ENCODE results near the gene TMED9. TPM values are rescaled to one million over a fixed set of nuclear protein-coding genes. Genes with fewer than 3 reads are reported as not detected.
A peak's percentile ranks its signal among the peaks of the same experiment; 100 is the strongest.

TMED9 gene
- total RNA-seq, 1 experiment from 2014 or later = 74.5 TPM

DNA sequence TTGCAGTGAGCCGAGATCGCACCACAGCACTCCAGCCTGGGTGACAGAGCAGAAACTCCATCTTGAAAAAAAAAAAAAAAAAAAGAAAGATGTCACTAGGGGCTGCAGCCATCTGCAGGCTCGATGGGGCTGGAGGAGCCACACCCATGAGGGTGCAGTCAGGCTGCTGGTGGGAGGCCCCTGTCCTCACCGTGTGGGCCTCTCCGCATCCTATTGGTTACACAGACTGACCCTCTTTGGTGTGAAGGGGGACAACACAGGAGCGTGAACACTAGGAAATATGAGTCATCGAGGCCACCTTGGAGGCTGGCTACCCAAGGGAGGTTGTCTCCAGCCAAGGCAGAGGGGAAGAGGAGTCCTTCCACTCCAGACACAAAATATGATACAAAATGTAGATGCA lies 23.7 kb upstream of the TMED9 start:
- DNase-seq (ENCODE audit: low read depth, low spot score) = no peak
- in situ Hi-C loops (cut with HindIII; ENCODE audit: low pct_unique_long_range_greater_than_20kb, low sequenced_read_pairs) = no loop called here

- in situ Hi-C loops (cut with HindIII; ENCODE audit: low pct_unique_long_range_greater_than_20kb, low sequenced_read_pairs) = no loop called here
- no peak for DNase-seq (ENCODE audit: low read depth, low spot score)
These were observed 22.1 kb upstream of the TMED9 start for GRCh38 chr5:177569894-177570293.

DNA sequence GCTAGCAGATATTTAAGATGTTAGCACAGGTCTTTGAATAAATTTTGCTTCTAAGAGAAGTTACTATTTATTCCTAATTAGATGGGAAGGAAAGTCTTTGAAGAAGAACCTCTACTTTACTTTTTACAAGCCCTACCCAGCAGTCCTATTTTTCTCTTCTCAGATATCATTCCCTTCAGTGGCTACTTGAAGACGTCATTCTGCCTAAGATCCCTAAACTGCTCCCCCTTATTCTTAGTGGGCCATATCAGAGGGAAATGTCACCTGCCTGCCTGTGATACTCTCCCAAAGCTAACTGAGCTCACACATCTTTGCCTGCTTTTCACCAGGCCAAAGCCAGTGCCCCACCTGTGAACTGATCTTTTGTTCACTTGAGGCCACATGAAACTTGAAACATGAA lies 16.5 kb upstream of the TMED9 start:
- in situ Hi-C loops (cut with HindIII; ENCODE audit: low pct_unique_long_range_greater_than_20kb, low sequenced_read_pairs) = no loop called here
- no peak for DNase-seq (ENCODE audit: low read depth, low spot score)

DNA sequence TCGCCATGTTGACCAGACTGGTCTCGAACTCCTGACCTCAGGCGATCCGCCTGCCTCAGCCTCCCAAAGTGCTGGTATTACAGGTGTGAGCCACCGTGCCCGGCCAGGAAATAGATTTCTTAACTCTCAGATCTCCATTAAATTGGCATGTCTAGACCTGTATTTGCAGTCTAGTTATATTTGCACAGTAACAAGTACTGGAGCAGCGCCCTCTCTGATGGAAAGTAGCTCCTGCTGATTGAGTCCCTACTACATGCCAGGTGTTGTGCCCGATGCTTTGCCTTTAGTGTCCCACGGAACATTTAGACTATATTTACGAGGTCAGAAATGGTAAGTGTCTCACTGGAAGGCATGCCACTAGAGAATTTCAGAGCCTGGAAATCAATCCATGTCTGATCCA lies 15.8 kb upstream of the TMED9 start:
- in situ Hi-C loops (cut with HindIII; ENCODE audit: low pct_unique_long_range_greater_than_20kb, low sequenced_read_pairs) = no loop called here
- no peak for DNase-seq (ENCODE audit: low read depth, low spot score)

DNA sequence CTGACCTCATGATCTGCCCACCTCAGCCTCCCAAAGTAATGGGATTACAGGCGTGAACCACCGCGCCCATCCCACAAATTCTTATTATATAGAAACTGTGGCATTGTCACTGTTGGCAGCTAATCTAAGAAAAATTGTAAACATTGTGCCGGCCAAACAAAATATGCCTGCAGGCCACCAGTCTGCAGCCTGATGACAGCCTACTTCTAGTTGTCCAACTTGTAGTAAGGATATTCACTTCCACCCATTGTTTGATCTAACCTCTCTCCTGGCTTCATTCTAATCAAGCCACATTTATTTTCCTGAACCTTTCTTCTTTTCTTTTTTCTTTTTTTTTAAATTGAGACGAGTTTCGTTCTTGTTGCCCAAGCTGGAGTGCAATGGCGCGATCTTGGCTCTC lies 13.7 kb upstream of the TMED9 start:
- in situ Hi-C loops (cut with HindIII; ENCODE audit: low pct_unique_long_range_greater_than_20kb, low sequenced_read_pairs) = no loop called here
- no peak for DNase-seq (ENCODE audit: low read depth, low spot score)

GRCh38 chr5:177588413-177588909 lies 3.5 kb upstream of the TMED9 start:
- in situ Hi-C loops (cut with HindIII; ENCODE audit: low pct_unique_long_range_greater_than_20kb, low sequenced_read_pairs) = no loop called here
- no peak for DNase-seq (ENCODE audit: low read depth, low spot score)

GRCh38 chr5:177590406-177590805 lies 1.6 kb upstream of the TMED9 start:
- in situ Hi-C loops (cut with HindIII; ENCODE audit: low pct_unique_long_range_greater_than_20kb, low sequenced_read_pairs) = no loop called here
- no peak for DNase-seq (ENCODE audit: low read depth, low spot score)

DNA sequence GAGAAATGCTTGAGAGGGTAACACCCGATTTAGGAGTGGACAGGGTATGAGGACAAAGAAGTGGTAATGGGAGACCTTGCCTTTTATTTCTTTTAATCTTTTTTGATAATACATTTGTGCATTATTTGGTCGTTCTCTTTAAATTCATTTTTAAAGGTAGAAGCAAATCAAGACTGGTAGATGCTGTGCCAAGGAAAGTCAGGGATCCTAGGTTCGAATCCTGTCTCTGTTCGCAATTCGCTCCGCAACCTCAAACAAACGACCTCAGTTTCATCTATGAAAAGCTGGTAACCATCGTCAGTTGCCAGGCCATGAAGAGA lies 353 bp upstream of the TMED9 start:
- in situ Hi-C loops (cut with HindIII; ENCODE audit: low pct_unique_long_range_greater_than_20kb, low sequenced_read_pairs) = no loop called here
- DNase-seq (ENCODE audit: low read depth, low spot score) = no peak

DNA sequence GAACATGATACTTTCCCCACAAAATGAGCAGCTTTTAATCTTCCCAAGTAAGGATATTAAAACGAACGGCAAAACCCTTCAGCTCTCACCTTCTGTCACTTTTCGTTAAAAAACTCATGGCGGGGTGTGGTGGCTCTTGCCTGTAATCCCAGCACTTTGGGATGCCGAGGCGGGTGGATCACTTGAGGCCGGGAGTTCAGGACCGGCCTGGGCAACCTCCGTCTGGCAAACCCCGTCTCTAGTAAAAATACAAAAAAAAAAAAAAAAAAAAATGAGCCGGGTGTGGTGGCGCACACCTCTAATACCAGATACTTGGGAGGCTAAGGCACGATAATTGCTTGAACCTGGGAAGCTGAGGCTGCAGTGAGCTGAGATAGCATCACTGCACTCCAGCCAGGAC lies 902 bp downstream of the TMED9 start:
- no peak for DNase-seq (ENCODE audit: low read depth, low spot score)
- in situ Hi-C loops (cut with HindIII; ENCODE audit: low pct_unique_long_range_greater_than_20kb, low sequenced_read_pairs) = no loop called here

GRCh38 chr5:177593511-177593910 lies 1.5 kb downstream of the TMED9 start:
- in situ Hi-C loops (cut with HindIII; ENCODE audit: low pct_unique_long_range_greater_than_20kb, low sequenced_read_pairs) = no loop called here
- DNase-seq (ENCODE audit: low read depth, low spot score) = no peak

GRCh38 chr5:177594071-177594470 lies 2.1 kb downstream of the TMED9 start:
- in situ Hi-C loops (cut with HindIII; ENCODE audit: low pct_unique_long_range_greater_than_20kb, low sequenced_read_pairs) = no loop called here
- DNase-seq (ENCODE audit: low read depth, low spot score) = no peak

GRCh38 chr5:177595026-177595585 lies 3.1 kb downstream of the TMED9 start:
- in situ Hi-C loops (cut with HindIII; ENCODE audit: low pct_unique_long_range_greater_than_20kb, low sequenced_read_pairs) = no loop called here
- DNase-seq (ENCODE audit: low read depth, low spot score) = no peak

DNA sequence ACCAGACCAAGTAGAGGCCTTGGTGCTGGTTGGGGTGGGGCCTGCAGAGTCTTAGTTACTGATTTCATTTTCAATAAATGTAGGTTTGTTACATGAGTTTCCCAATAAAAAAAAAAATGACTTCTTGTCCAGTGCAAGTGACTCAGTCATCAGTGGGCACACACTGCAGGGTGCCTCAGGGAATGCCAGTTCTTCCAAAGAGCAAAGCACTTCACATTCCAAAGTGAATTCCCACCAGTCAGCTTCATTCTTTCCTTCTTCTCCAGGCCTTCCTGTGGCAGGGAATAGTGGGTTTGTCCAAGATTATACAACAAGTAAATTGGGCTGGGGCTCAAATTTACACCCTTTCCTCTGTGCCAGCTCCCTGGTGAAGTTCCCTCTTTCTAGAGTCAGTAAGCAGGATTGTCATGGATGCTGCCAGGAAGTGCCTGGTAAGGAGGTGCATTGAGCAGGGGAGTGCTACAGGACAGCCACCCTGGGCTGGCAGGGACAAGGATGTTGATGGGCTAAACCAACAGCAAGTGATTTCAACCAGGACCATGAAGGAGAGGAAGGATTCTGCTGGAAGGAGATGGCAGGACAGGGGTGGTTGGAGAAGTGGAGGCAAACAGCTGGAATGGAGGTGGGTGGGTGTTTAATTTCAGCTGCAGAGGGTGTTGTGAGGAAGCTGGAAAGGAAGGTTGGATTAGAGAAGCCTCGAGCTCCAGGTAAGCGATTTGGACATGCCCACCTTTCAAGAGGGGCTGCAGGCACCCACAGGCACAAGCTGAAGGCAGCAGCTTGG lies 4.2 kb downstream of the TMED9 start:
- in situ Hi-C loops (cut with HindIII; ENCODE audit: low pct_unique_long_range_greater_than_20kb, low sequenced_read_pairs) = no loop called here
- no peak for DNase-seq (ENCODE audit: low read depth, low spot score)

DNA sequence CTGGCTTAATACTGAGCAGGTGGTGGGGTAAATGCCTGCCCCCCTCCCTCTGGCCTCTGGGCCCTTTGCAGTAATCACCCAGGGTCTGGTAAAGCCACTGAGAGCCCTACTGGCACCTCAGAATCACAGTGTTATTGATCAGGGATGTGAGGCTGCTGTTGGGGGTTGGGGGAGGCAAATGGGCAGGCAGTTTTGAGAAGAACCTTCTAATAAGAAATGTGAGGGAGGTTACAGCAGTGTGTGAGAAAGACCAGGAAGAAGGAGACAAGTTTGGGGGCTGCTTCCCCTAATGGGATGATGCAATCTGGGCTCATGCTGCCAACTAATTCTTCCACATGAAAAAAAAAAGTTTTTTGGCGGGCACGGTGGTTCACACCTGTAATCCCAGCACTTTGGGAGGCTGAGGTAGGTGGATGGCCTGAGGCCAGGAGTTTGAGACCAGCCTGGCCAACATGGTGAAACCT lies 4.8 kb downstream of the TMED9 start:
- in situ Hi-C loops (cut with HindIII; ENCODE audit: low pct_unique_long_range_greater_than_20kb, low sequenced_read_pairs) = no loop called here
- no peak for DNase-seq (ENCODE audit: low read depth, low spot score)

DNA sequence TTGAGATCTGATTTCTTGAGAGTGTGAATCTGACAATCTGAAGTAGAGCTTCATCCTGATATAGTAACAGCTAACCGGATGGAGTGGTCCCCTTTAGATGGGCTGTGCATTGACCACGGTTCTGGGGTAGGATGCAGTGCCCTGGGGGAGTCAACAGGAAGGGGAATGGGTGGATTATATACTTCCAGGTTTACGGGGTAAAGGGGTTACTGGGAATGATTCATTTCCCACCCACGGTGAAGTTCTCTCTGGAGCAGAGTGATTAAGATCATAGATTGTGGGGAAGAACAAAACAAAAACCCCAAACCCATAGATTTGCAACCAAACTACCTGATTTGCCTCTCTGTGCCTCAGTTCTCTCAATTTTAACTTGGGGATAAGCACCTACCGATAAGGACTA lies 6.5 kb downstream of the TMED9 start:
- DNase-seq (ENCODE audit: low read depth, low spot score) = no peak
- in situ Hi-C loops (cut with HindIII; ENCODE audit: low pct_unique_long_range_greater_than_20kb, low sequenced_read_pairs) = no loop called here

DNA sequence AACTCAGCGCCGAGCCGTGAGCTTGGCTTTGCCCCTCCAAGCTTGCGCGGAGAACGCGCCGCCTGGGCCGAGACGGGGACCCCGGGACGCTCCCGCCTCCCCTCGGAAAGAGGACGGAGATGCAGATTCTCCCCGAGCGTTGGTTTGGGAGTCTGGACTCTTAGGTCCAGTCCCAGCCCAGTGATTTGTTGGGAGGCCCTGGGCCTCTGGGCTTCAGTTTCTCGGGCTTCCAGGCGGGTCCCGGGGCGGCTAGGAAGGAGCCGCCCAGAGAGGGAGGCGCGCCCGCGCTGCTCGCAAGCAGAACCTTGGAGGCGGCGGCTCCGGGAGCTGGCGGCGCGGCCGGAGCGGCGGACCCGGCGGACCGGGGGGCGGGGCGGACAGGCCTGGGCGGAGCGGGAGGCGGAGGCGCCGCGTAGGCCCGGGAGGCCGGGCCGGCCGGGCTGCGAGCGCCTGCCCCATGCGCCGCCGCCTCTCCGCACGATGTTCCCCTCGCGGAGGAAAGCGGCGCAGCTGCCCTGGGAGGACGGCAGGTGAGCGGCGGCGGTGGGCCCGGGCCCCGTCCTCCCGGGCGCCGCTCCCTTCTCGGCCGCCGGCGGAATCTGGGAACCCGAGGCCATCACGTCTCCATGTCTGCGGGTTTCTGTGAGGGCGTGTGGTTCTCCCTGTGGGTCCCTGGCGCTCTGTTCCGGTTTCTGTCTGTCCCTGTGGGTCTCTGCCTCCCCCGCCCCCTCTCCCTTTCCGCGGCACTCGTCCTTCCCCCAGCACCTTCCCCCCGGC lies 7.9 kb downstream of the TMED9 start, which contains the start of gene B4GALT7:
B4GALT7 (plus strand) TSS at position 402 of the 777 bp plus-strand sequence; CDS start at position 481, 79 bp downstream.
- in situ Hi-C loops (cut with HindIII; ENCODE audit: low pct_unique_long_range_greater_than_20kb, low sequenced_read_pairs) = no loop called here
- peak; percentile 70 for DNase-seq (ENCODE audit: low read depth, low spot score)

DNA sequence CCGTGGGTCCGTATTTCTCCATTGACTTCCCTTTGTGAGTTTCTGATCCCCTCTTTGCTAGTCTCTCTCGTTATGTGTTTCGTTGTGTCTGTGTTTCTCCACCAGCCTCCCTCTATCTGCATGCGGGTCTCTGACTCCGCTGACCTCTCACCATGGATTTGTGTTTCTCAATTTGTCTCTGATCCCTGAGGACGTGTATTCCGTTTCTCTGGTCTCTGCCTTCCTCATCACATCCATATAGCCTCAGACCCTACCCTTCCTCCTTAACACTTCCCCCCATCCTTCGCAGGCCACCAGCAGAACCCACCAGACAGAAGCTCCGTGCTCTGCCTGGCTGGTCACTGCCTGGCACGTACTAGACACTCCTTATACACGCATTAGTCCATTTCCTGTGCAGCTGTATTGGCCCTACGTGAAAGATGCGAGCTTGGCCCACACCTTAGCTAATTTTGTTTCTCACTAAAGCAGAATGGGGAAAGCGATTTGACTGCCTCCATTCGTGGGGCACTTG lies 8.6 kb downstream of the TMED9 start:
- DNase-seq (ENCODE audit: low read depth, low spot score) = no peak
- in situ Hi-C loops (cut with HindIII; ENCODE audit: low pct_unique_long_range_greater_than_20kb, low sequenced_read_pairs) = no loop called here

DNA sequence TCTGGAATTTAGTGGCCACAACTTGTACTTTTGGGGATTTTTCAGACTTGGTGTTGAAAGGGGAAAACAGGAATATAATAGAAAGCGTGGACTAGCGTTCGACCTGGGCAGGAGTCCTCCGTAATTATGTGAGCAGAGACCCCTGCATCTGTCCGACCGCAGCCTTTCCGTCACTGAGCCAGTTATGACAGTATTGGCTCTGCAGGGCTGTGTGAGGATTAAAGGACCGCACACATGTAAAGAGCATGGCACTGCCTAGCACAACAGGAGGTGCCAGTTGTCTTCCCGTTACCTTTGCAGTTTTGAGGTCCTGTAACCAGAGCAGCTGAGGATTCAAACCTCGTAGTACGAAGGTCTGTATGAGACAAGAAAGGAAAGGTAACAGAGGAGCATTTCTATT lies 9.1 kb downstream of the TMED9 start:
- in situ Hi-C loops (cut with HindIII; ENCODE audit: low pct_unique_long_range_greater_than_20kb, low sequenced_read_pairs) = no loop called here
- no peak for DNase-seq (ENCODE audit: low read depth, low spot score)

Data from SK-MEL-5 (cell line).